Brain microvascular endothelial cell (primary cell): ENCODE results near the gene CACNG4.

ENCODE experiments used
- DNase-seq: peaks from one replicate; pipeline ENCODE4 v3.0.0-alpha.2; 2020
- H3K27ac ChIP-seq: fragments of 250-450 bp; sonication (Bioruptor Pico); 2 replicates; pipeline ENCODE4 v1.5.1; 2020; ENCODE audit warnings: mild to moderate bottlenecking, moderate library complexity
- H3K27me3 ChIP-seq: fragments of 250-450 bp; sonication (Bioruptor Pico); replicated peaks from 2 replicates; pipeline ENCODE4 v1.5.1; 2020; ENCODE audit warnings: mild to moderate bottlenecking
- H3K36me3 ChIP-seq: fragments of 250-450 bp; sonication (Bioruptor Pico); replicated peaks from 2 replicates; pipeline ENCODE4 v1.5.1; 2020; ENCODE audit warnings: mild to moderate bottlenecking
- H3K4me3 ChIP-seq: 2 replicates; pipeline ENCODE4 v1.5.1; 2011; ENCODE audit warnings: low read depth, mild to moderate bottlenecking, control low read depth, low read length, moderate library complexity
- in situ Hi-C: cut with HindIII; loops from 2 replicates; pipeline ENCODE4 v1.10.0; 2017; ENCODE audit warnings: low sequenced_read_pairs, low pct_ligation_motif_present
- TF ChIP-seq, protein P1 (sequence below): IDR thresholded peaks from 2 replicates; pipeline ENCODE4 v1.5.1; 2011; ENCODE audit warnings: low read depth, mild to moderate bottlenecking, moderate library complexity, low read length, control low read depth, inconsistent platforms; ENCODE audit errors: missing control alignments

Gene CACNG4

DNA sequence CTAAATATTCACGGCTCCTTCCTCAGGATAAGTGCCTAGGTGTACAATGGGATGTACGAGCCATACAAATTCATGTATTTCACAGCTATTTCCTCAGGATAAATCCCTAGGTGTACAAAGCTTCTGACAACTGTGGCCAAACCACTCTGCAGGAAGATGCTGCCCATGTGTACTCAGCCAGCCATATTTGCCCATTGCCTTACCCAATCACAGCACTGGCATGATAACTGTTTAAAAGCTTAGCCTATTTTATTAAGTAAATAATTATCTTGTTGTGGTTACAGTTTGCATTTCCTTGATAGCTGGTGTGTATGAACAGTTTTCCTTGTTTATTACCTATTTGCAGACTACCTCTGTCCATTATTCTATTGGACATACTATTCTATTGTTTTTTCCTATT, 115.0 kb downstream of the CACNG4 start:
- in situ Hi-C loops: no loop called here
- TF ChIP-seq, protein P1, sequence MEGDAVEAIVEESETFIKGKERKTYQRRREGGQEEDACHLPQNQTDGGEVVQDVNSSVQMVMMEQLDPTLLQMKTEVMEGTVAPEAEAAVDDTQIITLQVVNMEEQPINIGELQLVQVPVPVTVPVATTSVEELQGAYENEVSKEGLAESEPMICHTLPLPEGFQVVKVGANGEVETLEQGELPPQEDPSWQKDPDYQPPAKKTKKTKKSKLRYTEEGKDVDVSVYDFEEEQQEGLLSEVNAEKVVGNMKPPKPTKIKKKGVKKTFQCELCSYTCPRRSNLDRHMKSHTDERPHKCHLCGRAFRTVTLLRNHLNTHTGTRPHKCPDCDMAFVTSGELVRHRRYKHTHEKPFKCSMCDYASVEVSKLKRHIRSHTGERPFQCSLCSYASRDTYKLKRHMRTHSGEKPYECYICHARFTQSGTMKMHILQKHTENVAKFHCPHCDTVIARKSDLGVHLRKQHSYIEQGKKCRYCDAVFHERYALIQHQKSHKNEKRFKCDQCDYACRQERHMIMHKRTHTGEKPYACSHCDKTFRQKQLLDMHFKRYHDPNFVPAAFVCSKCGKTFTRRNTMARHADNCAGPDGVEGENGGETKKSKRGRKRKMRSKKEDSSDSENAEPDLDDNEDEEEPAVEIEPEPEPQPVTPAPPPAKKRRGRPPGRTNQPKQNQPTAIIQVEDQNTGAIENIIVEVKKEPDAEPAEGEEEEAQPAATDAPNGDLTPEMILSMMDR: no peak
- H3K27me3 ChIP-seq: no peaks in the 10 kb centered on the region
- H3K27ac ChIP-seq: no peak overlapping the region
- DNase-seq: no peak
- H3K4me3 ChIP-seq: no peak overlapping the region
- H3K36me3 ChIP-seq: peaks cover 4% of the 10 kb centered on the region

DNA sequence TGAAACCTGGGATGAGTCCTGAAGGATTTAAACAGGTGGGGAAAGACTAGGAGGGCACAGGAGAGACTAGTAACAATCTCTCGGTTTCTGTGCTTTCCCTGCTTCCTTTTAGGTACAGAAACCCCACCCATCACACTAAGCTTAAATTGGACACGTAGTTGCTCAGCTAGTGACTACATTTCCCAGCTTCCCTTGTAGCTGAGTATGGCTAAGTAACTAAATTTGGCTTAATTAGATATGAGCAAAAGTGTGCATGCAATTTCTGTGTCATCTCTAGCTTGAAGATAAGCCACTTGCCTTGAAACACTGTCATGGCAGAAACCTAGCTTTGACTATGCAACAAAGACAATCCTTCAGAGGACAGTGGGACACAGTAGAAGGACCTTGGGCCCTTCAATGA, 116.3 kb downstream of the CACNG4 start:
- in situ Hi-C loops: no loop called here
- TF ChIP-seq, protein P1: no peak
- Histone ChIP-seq H3K4me3 (no peak overlapping the region), H3K27ac (no peak overlapping the region), H3K36me3 (peaks cover 10% of the 10 kb centered on the region), H3K27me3 (no peaks in the 10 kb centered on the region)
- DNase-seq: no peak

DNA sequence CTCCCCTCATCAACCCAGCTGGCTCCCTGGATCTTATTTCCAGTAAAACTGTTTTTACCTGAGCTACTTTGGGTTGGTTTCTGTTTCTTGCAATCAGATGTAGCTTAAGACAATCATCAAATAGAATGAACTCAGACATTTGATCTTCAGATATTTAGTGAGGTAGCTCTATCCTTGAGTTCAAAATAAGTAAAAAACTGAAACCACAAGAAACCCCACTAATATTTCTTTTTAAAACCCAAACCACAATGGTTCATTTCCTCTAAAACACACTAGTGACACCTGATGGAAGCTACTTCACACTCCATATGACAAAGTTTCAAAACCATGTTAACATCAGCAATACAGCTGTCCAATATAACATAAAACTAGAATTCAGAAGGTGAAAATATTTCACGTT, 117.6 kb downstream of the CACNG4 start:
- peaks cover 17% of the 10 kb centered on the region for H3K36me3 ChIP-seq
- no peaks in the 10 kb centered on the region for H3K27me3 ChIP-seq
- H3K27ac ChIP-seq: no peak overlapping the region
- TF ChIP-seq, protein P1: no peak
- in situ Hi-C loops: no loop called here
- no peak overlapping the region for H3K4me3 ChIP-seq
- no peak for DNase-seq
